H1 (cell line): ENCODE results near the gene ZNHIT3. TPM values are rescaled to one million over a fixed set of nuclear protein-coding genes. Genes with fewer than 3 reads are reported as not detected.

Experiments used
- BACH1 ChIP-seq: IDR thresholded peaks from 2 replicates; pipeline ENCODE4 v1.6.1; 2012; ENCODE audit warnings: low read length, improper control_type of control experiment
- CREB1 ChIP-seq: IDR thresholded peaks from 2 replicates; pipeline ENCODE4 v1.6.1; 2012; ENCODE audit warnings: inconsistent platforms
- EGR1 ChIP-seq: IDR thresholded peaks from 2 replicates; pipeline ENCODE4 v1.6.1; 2011; ENCODE audit warnings: low read depth, low read length, borderline replicate concordance
- EP300 ChIP-seq, 2 experiments: IDR thresholded peaks; 1 replicate in 1 of 2; 2 replicates in 1 of 2; pipeline ENCODE4 v1.6.1; 2011 to 2012; ENCODE audit warnings: low read depth in 2 of 2, low read length in 2 of 2, mild to moderate bottlenecking in 2 of 2, borderline replicate concordance in 1 of 2, inconsistent platforms in 1 of 2, moderate library complexity in 1 of 2
- FOSL1 ChIP-seq: IDR thresholded peaks from 2 replicates; pipeline ENCODE4 v1.6.1; 2011; ENCODE audit warnings: mild to moderate bottlenecking, low read depth, low read length, moderate library complexity; ENCODE audit not compliant: insufficient read depth
- GABPA ChIP-seq: IDR thresholded peaks from 2 replicates; pipeline ENCODE4 v1.6.1; 2011; ENCODE audit warnings: mild to moderate bottlenecking, low read length, moderate library complexity, borderline replicate concordance; ENCODE audit not compliant: insufficient read depth
- JUN ChIP-seq: IDR thresholded peaks from 2 replicates; pipeline ENCODE4 v1.6.1; 2011; ENCODE audit warnings: low read depth, mild to moderate bottlenecking, improper control_type of control experiment, low read length
- JUND ChIP-seq: IDR thresholded peaks from 2 replicates; pipeline ENCODE4 v1.6.1; 2011; ENCODE audit warnings: mild to moderate bottlenecking, improper control_type of control experiment, low read length
- PHF8 ChIP-seq: fragments of 200-600 bp; sonication (generic); conservative IDR thresholded peaks from 2 replicates; pipeline ENCODE4 v1.7.1; 2012; ENCODE audit warnings: low read depth, mild to moderate bottlenecking, inconsistent platforms, low read length, moderate library complexity
- POLR2AphosphoS5 ChIP-seq: IDR thresholded peaks from 2 replicates; pipeline ENCODE4 v1.6.1; 2011; ENCODE audit warnings: low read depth, low read length
- RAD21 ChIP-seq, 2 experiments: IDR thresholded peaks in 1 of 2; conservative IDR thresholded peaks in 1 of 2; 2 replicates each; pipeline ENCODE4 v1.6.1; 2011; ENCODE audit warnings: low read depth in 2 of 2, low read length in 2 of 2, improper control_type of control experiment in 1 of 2, inconsistent platforms in 1 of 2, mild to moderate bottlenecking in 1 of 2, moderate library complexity in 1 of 2
- RBBP5 ChIP-seq: IDR thresholded peaks from 2 replicates; pipeline ENCODE4 v1.7.1; 2012; ENCODE audit warnings: low read depth, mild to moderate bottlenecking, inconsistent platforms, low read length, moderate library complexity, borderline replicate concordance
- SIN3A ChIP-seq, 2 experiments: IDR thresholded peaks in 1 of 2; conservative IDR thresholded peaks in 1 of 2; 2 replicates each; pipeline ENCODE4 v1.6.1; 2011 to 2012; ENCODE audit warnings: low read length in 2 of 2, improper control_type of control experiment in 1 of 2, low read depth in 1 of 2, mild to moderate bottlenecking in 1 of 2
- SP1 ChIP-seq: IDR thresholded peaks from 2 replicates; pipeline ENCODE4 v1.6.1; 2011; ENCODE audit warnings: low read depth, low read length
- TBP ChIP-seq: IDR thresholded peaks from 2 replicates; pipeline ENCODE4 v1.6.1; 2011; ENCODE audit warnings: low read depth, low read length, improper control_type of control experiment
- TCF12 ChIP-seq: IDR thresholded peaks from 2 replicates; pipeline ENCODE4 v1.6.1; 2011; ENCODE audit warnings: low read depth, mild to moderate bottlenecking, low read length
- polyA plus RNA-seq, 7 experiments: library from polyadenylated mRNA; depleted of rRNA in 3 of 7; stranded (reverse) in 5 of 7; unstranded in 2 of 7; fragments of >200 nt in 5 of 7; fragments of 200-250 nt in 2 of 7; gene quantifications; 1 replicate in 5 of 7; 2 replicates in 1 of 7; 4 replicates in 1 of 7; pipeline versions ENCODE4 v1.2.1 to v1.2.3, GENCODE V29; 2011 to 2013; ENCODE audit warnings: missing spikeins in 2 of 7, mixed read lengths in 2 of 7
- total RNA-seq: library from RNA; stranded (reverse); fragmentation: NEBNext Ultra II Directional; extraction: Animal tissue kit (Norgen Biotek cat#: 25700); gene quantifications from 2 replicates; pipeline ENCODE4 v1.2.1, GENCODE V29; 2021
- TF ChIP-seq, protein P1 (sequence below): IDR thresholded peaks from 2 replicates; pipeline ENCODE4 v1.6.1; 2012; ENCODE audit warnings: inconsistent platforms
- TF ChIP-seq, protein P2 (sequence below): IDR thresholded peaks from 2 replicates; pipeline ENCODE4 v1.6.1; 2012; ENCODE audit warnings: inconsistent platforms
- TF ChIP-seq, protein P3 (sequence below): IDR thresholded peaks from 2 replicates; pipeline ENCODE4 v1.6.1; 2012; ENCODE audit warnings: low read length, inconsistent platforms

ZNHIT3 gene
- total and polyA plus RNA-seq, 2 of the 8 experiments (the other 6 are each of a cell fraction or from before 2014, with no cell fraction given): 59.1 to 147 TPM

DNA sequence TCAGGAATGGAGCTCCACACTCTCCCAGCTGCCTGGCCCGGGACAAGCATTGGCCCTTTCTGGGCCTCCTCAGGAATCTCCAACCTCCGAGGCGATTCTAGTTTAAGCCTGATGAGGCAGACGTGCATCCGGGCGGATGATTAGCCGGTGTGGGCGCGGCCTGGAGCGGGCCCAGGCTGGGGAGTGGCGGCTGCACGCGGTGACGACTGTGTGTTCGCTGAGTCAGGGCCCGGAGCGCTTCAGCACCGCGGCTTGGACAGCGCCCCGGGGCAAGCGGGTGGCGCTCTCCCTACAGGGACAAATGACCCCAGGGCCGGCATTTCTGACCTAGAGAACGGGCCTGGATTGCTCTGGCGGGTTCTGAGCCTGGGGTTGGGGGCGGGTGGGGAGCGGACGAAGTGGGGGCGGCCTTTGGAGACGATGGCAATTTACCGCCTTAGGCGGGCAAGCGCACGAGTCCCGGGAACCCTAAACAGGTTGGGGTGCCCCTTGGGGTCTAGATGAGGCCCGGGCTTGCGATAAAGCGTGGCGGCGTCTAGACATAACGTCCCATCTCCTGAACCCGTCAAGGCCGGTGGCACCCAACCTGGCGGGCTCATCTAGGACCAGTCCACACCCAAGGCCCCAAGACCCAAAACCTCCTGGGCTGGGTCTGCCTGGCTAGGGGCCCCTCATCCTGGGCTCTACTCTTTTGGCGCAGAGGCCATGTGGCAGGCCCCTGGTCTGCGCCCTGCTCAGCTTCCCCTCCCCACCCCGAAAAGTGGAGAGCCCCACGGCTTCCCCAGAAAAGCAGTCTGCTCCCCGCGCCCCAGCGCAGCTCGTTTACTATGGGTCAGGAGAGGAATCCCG, 22.3 kb upstream of the ZNHIT3 start (continued):
- no peak for TF ChIP-seq EGR1
- TF ChIP-seq PHF8: no peak
- TF ChIP-seq JUN: no peak
- TF ChIP-seq SP1: peak; percentile 30; the same call in 1 of the 2 replicates
- no peak for TF ChIP-seq TBP
- peak; percentile 59; the same call in 1 of the 2 replicates for TF ChIP-seq GABPA
- 0 out of 2 replicates have a peak, but pooled peaks have one; percentile 13 for TF ChIP-seq TCF12
- TF ChIP-seq CREB1: peak; percentile 72
- TF ChIP-seq RBBP5: peak; percentile 17; the same call in 1 of the 2 replicates
- TF ChIP-seq POLR2AphosphoS5: no peak
- TF ChIP-seq RAD21 (IDR thresholded peaks at IDR 0.05 in 1 of 2, conservative IDR thresholded peaks at IDR 0.05 in 1 of 2; ENCODE audit: low read depth in 2 of 2, low read length in 2 of 2): peak in 1 of 2 experiments; percentile 15; a peak in 1 of 4 replicates
- TF ChIP-seq, protein P1, sequence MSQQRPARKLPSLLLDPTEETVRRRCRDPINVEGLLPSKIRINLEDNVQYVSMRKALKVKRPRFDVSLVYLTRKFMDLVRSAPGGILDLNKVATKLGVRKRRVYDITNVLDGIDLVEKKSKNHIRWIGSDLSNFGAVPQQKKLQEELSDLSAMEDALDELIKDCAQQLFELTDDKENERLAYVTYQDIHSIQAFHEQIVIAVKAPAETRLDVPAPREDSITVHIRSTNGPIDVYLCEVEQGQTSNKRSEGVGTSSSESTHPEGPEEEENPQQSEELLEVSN: peak; percentile 54; the same call in 1 of the 2 replicates
- TF ChIP-seq, protein P2, sequence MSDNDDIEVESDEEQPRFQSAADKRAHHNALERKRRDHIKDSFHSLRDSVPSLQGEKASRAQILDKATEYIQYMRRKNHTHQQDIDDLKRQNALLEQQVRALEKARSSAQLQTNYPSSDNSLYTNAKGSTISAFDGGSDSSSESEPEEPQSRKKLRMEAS: peak; percentile 92
- TF ChIP-seq BACH1: peak; percentile 95
- peak; percentile 85 to 88; a peak in 3 of 4 replicates for TF ChIP-seq SIN3A (conservative IDR thresholded peaks at IDR 0.05 in 1 of 2, IDR thresholded peaks at IDR 0.05 in 1 of 2; ENCODE audit: low read depth in 1 of 2, low read length in 2 of 2)
- TF ChIP-seq JUND: peak; percentile 53; the same call in 1 of the 2 replicates
- 0 out of 3 replicates have a peak, but pooled peaks of 1 of the 2 experiments have one; percentile 8 for TF ChIP-seq EP300 (IDR thresholded peaks at IDR 0.05; ENCODE audit: borderline replicate concordance in 1 of 2, low read depth in 2 of 2, low read length in 2 of 2)
- TF ChIP-seq FOSL1: no peak
- TF ChIP-seq, protein P3, sequence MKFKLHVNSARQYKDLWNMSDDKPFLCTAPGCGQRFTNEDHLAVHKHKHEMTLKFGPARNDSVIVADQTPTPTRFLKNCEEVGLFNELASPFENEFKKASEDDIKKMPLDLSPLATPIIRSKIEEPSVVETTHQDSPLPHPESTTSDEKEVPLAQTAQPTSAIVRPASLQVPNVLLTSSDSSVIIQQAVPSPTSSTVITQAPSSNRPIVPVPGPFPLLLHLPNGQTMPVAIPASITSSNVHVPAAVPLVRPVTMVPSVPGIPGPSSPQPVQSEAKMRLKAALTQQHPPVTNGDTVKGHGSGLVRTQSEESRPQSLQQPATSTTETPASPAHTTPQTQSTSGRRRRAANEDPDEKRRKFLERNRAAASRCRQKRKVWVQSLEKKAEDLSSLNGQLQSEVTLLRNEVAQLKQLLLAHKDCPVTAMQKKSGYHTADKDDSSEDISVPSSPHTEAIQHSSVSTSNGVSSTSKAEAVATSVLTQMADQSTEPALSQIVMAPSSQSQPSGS: 0 out of 2 replicates have a peak, but pooled peaks have one; percentile 44
